Neuronal stem cell (in vitro differentiated cells): ENCODE measurements around the gene ELAVL4.

Source experiments
- DNase-seq: peaks from one replicate; pipeline ENCODE4 v3.0.0-alpha.2; 2013; ENCODE audit warnings: low spot score
- H2AFZ ChIP-seq: one replicate; pipeline ENCODE4 v1.6.1; 2013; ENCODE audit warnings: mild to moderate bottlenecking, low read length, inconsistent platforms
- H2AK5ac ChIP-seq: 2 replicates; pipeline ENCODE4 v1.6.1; 2013; ENCODE audit warnings: low read depth, mild to moderate bottlenecking, inconsistent platforms, low read length, moderate library complexity, mixed read lengths
- H2BK120ac ChIP-seq: 2 replicates; pipeline ENCODE4 v1.6.1; 2013; ENCODE audit warnings: low read depth, mild to moderate bottlenecking, inconsistent platforms, low read length, moderate library complexity, mixed read lengths
- H2BK12ac ChIP-seq: one replicate; pipeline ENCODE4 v1.6.1; 2013; ENCODE audit warnings: low read length, inconsistent platforms
- H2BK15ac ChIP-seq: 2 replicates; pipeline ENCODE4 v1.6.1; 2013; ENCODE audit warnings: mild to moderate bottlenecking, low read length, inconsistent platforms, mixed read lengths
- H2BK5ac ChIP-seq: one replicate; pipeline ENCODE4 v1.6.1; 2013; ENCODE audit warnings: inconsistent platforms, mild to moderate bottlenecking, low read length, moderate library complexity
- H3K14ac ChIP-seq: one replicate; pipeline ENCODE4 v1.6.1; 2013; ENCODE audit warnings: low read length, inconsistent platforms
- H3K18ac ChIP-seq: 2 replicates; pipeline ENCODE4 v1.6.1; 2013; ENCODE audit warnings: low read length, inconsistent platforms
- H3K23ac ChIP-seq: 2 replicates; pipeline ENCODE4 v1.6.1; 2013; ENCODE audit warnings: low read depth, mild to moderate bottlenecking, mixed read lengths, low read length, inconsistent platforms; ENCODE audit not compliant: poor library complexity
- H3K27ac ChIP-seq: replicated peaks from 3 replicates; pipeline ENCODE4 v1.5.1; 2013; ENCODE audit warnings: low read length, inconsistent platforms
- H3K27me3 ChIP-seq, 3 experiments: 2 replicates each; pipeline ENCODE4 v1.6.1; 2013; ENCODE audit warnings: low read length in 3 of 3, mild to moderate bottlenecking in 2 of 3, inconsistent platforms in 1 of 3, low read depth in 1 of 3, mixed read lengths in 1 of 3, moderate library complexity in 1 of 3; ENCODE audit not compliant: control insufficient read depth in 3 of 3, insufficient read depth in 3 of 3
- H3K36me3 ChIP-seq, 2 donors: replicated peaks in 1 of 2; 2 replicates each; pipeline ENCODE4 v1.6.1; 2013; ENCODE audit warnings: low read length in 2 of 2; ENCODE audit not compliant: control insufficient read depth in 2 of 2, insufficient read depth in 2 of 2
- H3K4ac ChIP-seq: 2 replicates; pipeline ENCODE4 v1.6.1; 2013; ENCODE audit warnings: inconsistent platforms, mild to moderate bottlenecking, low read length, moderate library complexity
- H3K4me1 ChIP-seq, 2 donors: 1 replicate in 1 of 2; 2 replicates in 1 of 2; pipeline ENCODE4 v1.6.1; 2013; ENCODE audit warnings: low read length in 2 of 2, low read depth in 1 of 2; ENCODE audit not compliant: control insufficient read depth in 2 of 2, insufficient read depth in 1 of 2
- H3K4me2 ChIP-seq: one replicate; pipeline ENCODE4 v1.6.1; 2013; ENCODE audit warnings: mild to moderate bottlenecking, low read length, inconsistent platforms; ENCODE audit not compliant: insufficient read depth, poor library complexity, severe bottlenecking
- H3K4me3 ChIP-seq, 2 donors: 2 replicates each; pipeline ENCODE4 v1.5.1; 2013; ENCODE audit warnings: low read length in 2 of 2, mild to moderate bottlenecking in 2 of 2, inconsistent platforms in 1 of 2, moderate library complexity in 1 of 2
- H3K79me1 ChIP-seq: one replicate; pipeline ENCODE4 v1.6.1; 2013; ENCODE audit warnings: low read depth, mild to moderate bottlenecking, inconsistent platforms, low read length, moderate library complexity
- H3K9ac ChIP-seq: one replicate; pipeline ENCODE4 v1.6.1; 2013; ENCODE audit warnings: mild to moderate bottlenecking, low read depth, low read length, inconsistent platforms; ENCODE audit not compliant: poor library complexity
- H3K9me3 ChIP-seq, 2 donors: replicated peaks in 1 of 2; 2 replicates each; pipeline versions ENCODE3 to v1.6.1; 2013; ENCODE audit warnings: low read length in 2 of 2, mild to moderate bottlenecking in 2 of 2, inconsistent platforms in 1 of 2, low read depth in 1 of 2, mixed read lengths in 1 of 2, moderate library complexity in 1 of 2; ENCODE audit not compliant: control insufficient read depth in 2 of 2, insufficient read depth in 1 of 2
- H4K8ac ChIP-seq: one replicate; pipeline ENCODE4 v1.6.1; 2013; ENCODE audit warnings: low read depth, mild to moderate bottlenecking, inconsistent platforms, low read length, moderate library complexity
- H4K91ac ChIP-seq: one replicate; pipeline ENCODE4 v1.6.1; 2013; ENCODE audit warnings: low read length, low read depth, mild to moderate bottlenecking, inconsistent platforms; ENCODE audit not compliant: poor library complexity
- WGBS, 2 donors: extraction: QIAGEN DNeasy Blood & Tissue Kit; methylation state at CpG; one replicate each; pipeline ENCODE4 v1.1.7; 2013; ENCODE audit warnings: missing lambda C conversion rate in 2 of 2, mixed read lengths in 1 of 2; ENCODE audit not compliant: insufficient read length in 2 of 2, insufficient replicate concordance in 1 of 2; ENCODE audit errors: extremely low coverage in 2 of 2; 5-methylcytosine and 5-hydroxymethylcytosine counted together

Gene ELAVL4

DNA sequence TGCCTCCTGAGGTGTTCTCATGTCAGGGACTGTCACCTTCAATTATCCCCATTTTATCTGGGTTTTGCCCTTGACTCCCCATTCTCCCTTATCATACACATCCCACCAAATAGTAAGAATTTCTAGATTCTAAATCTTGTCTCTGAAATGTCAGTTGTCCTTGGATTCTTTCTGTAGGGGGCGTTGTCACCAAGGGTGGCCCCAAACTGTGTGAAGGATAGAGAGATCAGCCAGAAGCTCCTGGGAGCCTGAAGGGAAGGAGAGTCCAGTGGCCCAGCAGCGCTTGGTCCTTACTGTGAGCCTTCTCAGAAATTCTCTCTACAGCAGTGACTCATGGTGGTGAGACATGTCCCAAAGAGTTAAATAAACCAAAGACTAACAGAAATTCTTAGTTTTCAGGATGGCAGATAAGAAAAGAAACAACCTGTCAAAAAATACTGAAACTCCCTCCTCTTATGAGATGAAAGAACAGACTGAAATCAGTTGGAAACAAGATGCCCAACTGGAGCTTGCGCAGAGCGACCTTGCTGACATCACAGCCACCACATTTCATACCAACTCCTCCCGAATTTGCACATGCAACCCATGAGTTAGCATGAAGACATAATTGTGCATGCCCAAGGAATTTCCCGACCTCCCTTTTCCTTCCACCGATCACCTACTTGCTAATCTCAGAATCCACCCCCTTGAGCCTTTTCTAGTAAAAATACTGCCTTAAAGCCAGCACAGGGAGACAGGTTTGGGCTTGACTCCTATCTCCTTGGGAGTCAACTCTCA is 109.8 kb downstream of the ELAVL4 start:
- Histone ChIP-seq H3K9ac (no peak overlapping the region), H3K4ac (no peak overlapping the region), H3K79me1 (no peaks in the 10 kb centered on the region), H4K91ac (no peak overlapping the region), H2BK12ac (no peak overlapping the region), H3K23ac (no peak overlapping the region), H2BK15ac (no peak overlapping the region), H3K4me3 (no peak overlapping the region), H3K4me1 (no peaks in the 10 kb centered on the region), H3K18ac (no peak overlapping the region), H3K14ac (no peak overlapping the region), H2AFZ (no peak overlapping the region), H2AK5ac (no peak overlapping the region), H3K4me2 (no peak overlapping the region), H4K8ac (no peak overlapping the region), H3K36me3 (no peaks in the 10 kb centered on the region), H3K27me3 (no peaks in the 10 kb centered on the region), H3K27ac (no peak overlapping the region), H2BK120ac (no peak overlapping the region), H3K9me3 (no peaks in the 10 kb centered on the region), H2BK5ac (no peak overlapping the region)
- no CpG with 5 or more reads among the region's 7 CpGs for WGBS, 2 donors
- no peak for DNase-seq

DNA sequence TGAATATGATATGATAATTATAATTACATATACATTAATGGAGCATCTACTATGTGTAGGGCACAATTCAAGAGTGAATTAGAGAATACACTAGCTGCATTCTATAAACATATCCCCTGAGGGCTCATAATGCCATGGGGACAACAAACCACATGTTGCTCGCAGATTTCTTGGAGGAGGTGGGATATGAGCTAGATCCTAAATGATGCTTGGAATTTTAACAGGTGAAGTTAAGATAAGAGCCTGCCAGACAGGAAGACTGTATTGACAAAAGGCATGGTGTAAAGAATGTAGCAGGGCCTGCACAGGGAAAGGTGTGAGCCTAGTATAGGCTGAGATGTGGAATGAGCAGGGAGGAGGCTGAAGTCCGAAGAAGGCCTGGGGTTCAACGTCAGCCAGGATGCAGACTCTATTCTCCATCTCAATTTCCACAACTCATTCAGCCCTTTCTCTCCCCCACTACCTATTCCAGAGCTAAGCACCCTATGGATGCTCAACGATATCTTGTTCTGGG is 120.2 kb downstream of the ELAVL4 start:
- H3K4me2 ChIP-seq, result no peak overlapping the region
- no peak overlapping the region for H3K18ac ChIP-seq
- no CpG with 5 or more reads among the region's 4 CpGs for WGBS, 2 donors
- H3K9me3 ChIP-seq, result no peaks in the 10 kb centered on the region
- no peaks in the 10 kb centered on the region for H3K36me3 ChIP-seq
- no peak overlapping the region for H4K91ac ChIP-seq
- H2BK12ac ChIP-seq, result no peak overlapping the region
- no peak overlapping the region for H3K14ac ChIP-seq
- no peak overlapping the region for H3K23ac ChIP-seq
- no peak overlapping the region for H2AFZ ChIP-seq
- H2AK5ac ChIP-seq, result no peak overlapping the region
- H4K8ac ChIP-seq, result no peak overlapping the region
- no peak overlapping the region for H3K4ac ChIP-seq
- no peak overlapping the region for H2BK5ac ChIP-seq
- H2BK120ac ChIP-seq, result no peak overlapping the region
- no peak overlapping the region for H3K4me3 ChIP-seq
- H3K27ac ChIP-seq, result no peak overlapping the region
- no peak overlapping the region for H3K9ac ChIP-seq
- no peaks in the 10 kb centered on the region for H3K27me3 ChIP-seq
- no peaks in the 10 kb centered on the region for H3K79me1 ChIP-seq
- no peak for DNase-seq
- H2BK15ac ChIP-seq, result no peak overlapping the region
- no peaks in the 10 kb centered on the region for H3K4me1 ChIP-seq

DNA sequence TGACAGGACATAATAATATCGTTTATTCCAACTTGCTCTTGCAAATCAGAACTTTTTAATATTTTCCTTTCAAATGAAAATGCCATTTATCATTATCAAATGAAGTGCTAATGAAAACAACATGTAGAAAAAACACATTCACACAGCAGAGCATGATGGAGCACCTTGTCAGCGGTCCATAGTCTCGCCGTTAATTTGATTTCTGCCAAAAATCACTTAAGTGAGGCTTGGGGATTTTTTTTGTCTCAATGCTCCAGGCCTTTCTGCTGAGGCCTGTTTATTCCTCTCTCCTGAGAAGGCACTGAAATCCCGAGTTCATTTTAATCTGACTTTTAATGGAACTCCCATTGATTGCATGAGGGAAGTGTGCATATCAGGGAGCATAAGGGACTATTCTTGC is 122.5 kb downstream of the ELAVL4 start:
- Histone ChIP-seq H4K8ac (no peak overlapping the region), H3K4me1 (no peaks in the 10 kb centered on the region), H3K9ac (no peak overlapping the region), H3K27me3 (no peaks in the 10 kb centered on the region), H3K27ac (no peak overlapping the region), H2AK5ac (no peak overlapping the region), H4K91ac (no peak overlapping the region), H3K18ac (no peak overlapping the region), H2AFZ (no peak overlapping the region), H3K4ac (no peak overlapping the region), H3K14ac (no peak overlapping the region), H3K36me3 (no peaks in the 10 kb centered on the region), H2BK15ac (no peak overlapping the region), H3K4me2 (no peak overlapping the region), H2BK120ac (no peak overlapping the region), H3K9me3 (no peaks in the 10 kb centered on the region), H2BK5ac (no peak overlapping the region), H3K23ac (no peak overlapping the region), H3K4me3 (no peak overlapping the region), H3K79me1 (no peaks in the 10 kb centered on the region), H2BK12ac (no peak overlapping the region)
- no CpG with 5 or more reads among the region's 5 CpGs for WGBS, 2 donors
- no peak for DNase-seq

DNA sequence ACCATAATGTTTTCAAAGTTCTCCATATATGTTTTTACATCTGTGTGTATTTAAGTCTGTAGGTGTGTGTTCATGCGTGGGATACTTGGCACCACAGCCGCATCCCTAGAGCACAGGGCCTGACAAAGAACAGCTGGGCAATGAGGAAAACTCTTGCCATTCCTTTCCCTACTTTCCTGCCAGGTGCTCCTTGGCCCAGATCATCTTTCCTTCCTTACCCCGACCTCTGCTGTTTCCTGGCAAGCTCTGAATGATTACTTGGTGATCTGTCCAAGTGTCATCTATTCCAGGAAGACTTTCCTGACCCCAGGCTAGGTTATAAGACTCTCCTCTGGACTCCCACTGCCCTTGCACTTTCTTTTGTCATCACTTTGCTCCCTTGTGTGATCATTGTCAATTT is 123.6 kb downstream of the ELAVL4 start:
- Histone ChIP-seq H3K4ac (no peak overlapping the region), H2BK12ac (no peak overlapping the region), H4K91ac (no peak overlapping the region), H3K4me3 (no peak overlapping the region), H4K8ac (no peak overlapping the region), H3K79me1 (no peaks in the 10 kb centered on the region), H2AK5ac (no peak overlapping the region), H3K4me1 (no peaks in the 10 kb centered on the region), H3K9me3 (no peaks in the 10 kb centered on the region), H3K4me2 (no peak overlapping the region), H2AFZ (no peak overlapping the region), H3K27ac (no peak overlapping the region), H3K14ac (no peak overlapping the region), H3K18ac (no peak overlapping the region), H3K9ac (no peak overlapping the region), H3K23ac (no peak overlapping the region), H2BK15ac (no peak overlapping the region), H3K36me3 (no peaks in the 10 kb centered on the region), H2BK120ac (no peak overlapping the region), H3K27me3 (no peaks in the 10 kb centered on the region), H2BK5ac (no peak overlapping the region)
- WGBS, 2 donors, result no CpG with 5 or more reads among the region's 3 CpGs
- no peak for DNase-seq
